MM.1S (cell line): Measurements from ENCODE around the gene RBM28.

Experiments
- EZH2 ChIP-seq: fragments of 300-600 bp; sonication (generic); optimal IDR thresholded peaks from 2 replicates; pipeline ENCODE3; 2017; ENCODE audit warnings: low read depth, mild to moderate bottlenecking, antibody characterized with exemption, low read length, mixed read lengths
- EZH2phosphoT487 ChIP-seq: fragments of 300-600 bp; sonication (generic); IDR thresholded peaks from 2 replicates; pipeline ENCODE4 v1.6.1; 2018; ENCODE audit warnings: antibody characterized with exemption, low read length
- TF ChIP-seq, protein P1 (sequence below): fragments of 300-600 bp; sonication (generic); IDR thresholded peaks from 2 replicates; pipeline ENCODE4 v1.5.1; 2016; ENCODE audit warnings: antibody characterized with exemption, low read length, mixed read lengths

DNA sequence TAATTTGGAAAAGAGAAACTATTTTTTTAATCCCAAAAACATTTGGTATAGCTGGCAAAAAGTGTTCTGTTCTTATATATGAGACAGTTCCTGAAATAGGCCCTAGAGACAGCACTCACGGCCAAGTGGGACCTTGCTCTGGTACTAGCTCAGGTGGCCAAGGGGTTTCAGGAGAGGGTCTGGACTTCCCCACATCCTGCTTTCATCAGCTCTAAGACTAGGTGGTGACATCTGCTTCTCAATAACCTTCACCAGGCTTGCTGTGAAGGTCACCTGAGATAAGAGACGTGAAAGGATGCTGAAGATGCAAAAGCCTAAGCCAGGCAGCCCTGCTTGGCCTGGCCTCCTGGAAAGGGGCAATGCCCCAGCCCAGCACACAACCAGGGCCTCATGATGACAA is 40.6 kb downstream of the RBM28 start:
- TF ChIP-seq, protein P1, sequence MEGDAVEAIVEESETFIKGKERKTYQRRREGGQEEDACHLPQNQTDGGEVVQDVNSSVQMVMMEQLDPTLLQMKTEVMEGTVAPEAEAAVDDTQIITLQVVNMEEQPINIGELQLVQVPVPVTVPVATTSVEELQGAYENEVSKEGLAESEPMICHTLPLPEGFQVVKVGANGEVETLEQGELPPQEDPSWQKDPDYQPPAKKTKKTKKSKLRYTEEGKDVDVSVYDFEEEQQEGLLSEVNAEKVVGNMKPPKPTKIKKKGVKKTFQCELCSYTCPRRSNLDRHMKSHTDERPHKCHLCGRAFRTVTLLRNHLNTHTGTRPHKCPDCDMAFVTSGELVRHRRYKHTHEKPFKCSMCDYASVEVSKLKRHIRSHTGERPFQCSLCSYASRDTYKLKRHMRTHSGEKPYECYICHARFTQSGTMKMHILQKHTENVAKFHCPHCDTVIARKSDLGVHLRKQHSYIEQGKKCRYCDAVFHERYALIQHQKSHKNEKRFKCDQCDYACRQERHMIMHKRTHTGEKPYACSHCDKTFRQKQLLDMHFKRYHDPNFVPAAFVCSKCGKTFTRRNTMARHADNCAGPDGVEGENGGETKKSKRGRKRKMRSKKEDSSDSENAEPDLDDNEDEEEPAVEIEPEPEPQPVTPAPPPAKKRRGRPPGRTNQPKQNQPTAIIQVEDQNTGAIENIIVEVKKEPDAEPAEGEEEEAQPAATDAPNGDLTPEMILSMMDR = no peak
- no peak for TF ChIP-seq EZH2
- TF ChIP-seq EZH2phosphoT487 = no peak
